ENCODE results near the gene SCRT2. TPM values are rescaled to one million over a fixed set of nuclear protein-coding genes. Genes with fewer than 3 reads are reported as not detected.

The SCRT2 gene
- total and polyA plus RNA-seq, 9 of the 15 experiments (the other 6 are each of a cell fraction or from before 2014, with no cell fraction given) = 0.04 to 0.75 (median 0.13) TPM; not detected in 2

- 36% methylated on average over 4 of the region's 6 CpGs for WGBS (ENCODE audit: insufficient coverage, low coverage, missing lambda C conversion rate)
- Histone ChIP-seq H3K79me2 (ENCODE audit: control insufficient read depth, insufficient read depth, low read length) (no peaks in the 10 kb centered on the region), H3K36me3 (ENCODE audit: control insufficient read depth, insufficient read depth, low read length) (no peaks in the 10 kb centered on the region), H4K20me1 (replicated peaks; ENCODE audit: control insufficient read depth, insufficient read depth, low read length) (no peaks in the 10 kb centered on the region), H3K4me1 (replicated peaks in 1 of 2; ENCODE audit: control insufficient read depth in 2 of 2, insufficient read depth in 2 of 2, low read length in 2 of 2) (peaks cover 6 to 23% of the 10 kb centered on the region in 2 experiments; a peak in 4 of 5 replicates), H3K4me3 (no peak overlapping the region), H3K4me2 (ENCODE audit: insufficient read depth, low read length) (no peak overlapping the region), H3K27me3 (ENCODE audit: control insufficient read depth in 2 of 2, insufficient read depth in 2 of 2, low read length in 2 of 2) (no peaks in the 10 kb centered on the region), H3K27ac (ENCODE audit: extremely low read depth, low read depth, low read length) (no peak overlapping the region), H3K9me3 (replicated peaks; ENCODE audit: control insufficient read depth, insufficient read depth, low read depth, low read length) (no peaks in the 10 kb centered on the region), H3K9me1 (ENCODE audit: control insufficient read depth, insufficient read depth, low read length) (no peaks in the 10 kb centered on the region), H3K9ac (ENCODE audit: insufficient read depth in 1 of 2, low read depth in 2 of 2, low read length in 2 of 2) (peak overlapping the region in 1 of 2 experiments; percentile 52; a peak in 1 of 4 replicates), H2AFZ (ENCODE audit: low read depth, low read length) (no peak overlapping the region)
- ATAC-seq (no peak), FAIRE-seq (no peak), DNase-seq (ENCODE audit: extremely low read depth in 1 of 4, low spot score in 3 of 4) (no peak)
- intact Hi-C loops (cut with micrococcal nuclease) (no loop called here), in situ Hi-C loops (cut with MboI) (no loop called here)
- no TSS peak for BruUV-seq (replicated peaks)
- ChIA-PET CTCF (ENCODE audit: low intra/inter-chr PET ratio) (no interaction called here), POLR2A (no interaction called here)
- no peak for TF ChIP-seq ZEB2 (IDR thresholded peaks at IDR 0.05)
Measured at GRCh38 chr20:698276-698675, 22.7 kb upstream of the SCRT2 start.

GRCh38 chr20:697826-698225 is 22.2 kb upstream of the SCRT2 start:
- no peaks in the 10 kb centered on the region for H3K79me2 ChIP-seq (ENCODE audit: control insufficient read depth, insufficient read depth, low read length)
- peak overlapping the region in 1 of 2 experiments; percentile 52; a peak in 2 of 4 replicates for H3K9ac ChIP-seq (ENCODE audit: insufficient read depth in 1 of 2, low read depth in 2 of 2, low read length in 2 of 2)
- in situ Hi-C loops (cut with MboI) = no loop called here
- POLR2A ChIA-PET = interaction anchor here (1.1 kb wide), 1 partner anchor 8 kb away, joined by 4 read pairs; no protein-coding TSS in a partner anchor
- H3K27me3 ChIP-seq (ENCODE audit: control insufficient read depth in 2 of 2, insufficient read depth in 2 of 2, low read length in 2 of 2) = no peaks in the 10 kb centered on the region
- H3K36me3 ChIP-seq (ENCODE audit: control insufficient read depth, insufficient read depth, low read length) = no peaks in the 10 kb centered on the region
- intact Hi-C loops (cut with micrococcal nuclease) = no loop called here
- DNase-seq (ENCODE audit: extremely low read depth in 1 of 4, low spot score in 3 of 4) = no peak
- H3K4me3 ChIP-seq = no peak overlapping the region
- CTCF ChIA-PET (ENCODE audit: low intra/inter-chr PET ratio) = no interaction called here
- no peak overlapping the region for H3K4me2 ChIP-seq (ENCODE audit: insufficient read depth, low read length)
- no peak overlapping the region for H2AFZ ChIP-seq (ENCODE audit: low read depth, low read length)
- no peak overlapping the region for H3K27ac ChIP-seq (ENCODE audit: extremely low read depth, low read depth, low read length)
- no TSS peak for BruUV-seq (replicated peaks)
- peaks cover 1 to 19% of the 10 kb centered on the region in 2 experiments; a peak in 4 of 5 replicates for H3K4me1 ChIP-seq (replicated peaks in 1 of 2; ENCODE audit: control insufficient read depth in 2 of 2, insufficient read depth in 2 of 2, low read length in 2 of 2)
- 86% methylated on average over 2 of the region's 9 CpGs for WGBS (ENCODE audit: insufficient coverage, low coverage, missing lambda C conversion rate)
- no peaks in the 10 kb centered on the region for H3K9me3 ChIP-seq (replicated peaks; ENCODE audit: control insufficient read depth, insufficient read depth, low read depth, low read length)
- H3K9me1 ChIP-seq (ENCODE audit: control insufficient read depth, insufficient read depth, low read length) = no peaks in the 10 kb centered on the region
- no peak for ATAC-seq
- H4K20me1 ChIP-seq (replicated peaks; ENCODE audit: control insufficient read depth, insufficient read depth, low read length) = no peaks in the 10 kb centered on the region
- FAIRE-seq = no peak
- TF ChIP-seq ZNF655 (CRISPR knock-in tag; IDR thresholded peaks at IDR 0.05) = no peak
- no peak for TF ChIP-seq POLR3A (IDR thresholded peaks at IDR 0.05; ENCODE audit: borderline replicate concordance, extremely low read depth, insufficient read depth, insufficient read length)
- no peak for TF ChIP-seq CUX1 (CRISPR knock-in tag; IDR thresholded peaks at IDR 0.05)
- TF ChIP-seq ZNF740 (CRISPR knock-in tag; IDR thresholded peaks at IDR 0.05) = no peak
- TF ChIP-seq ZNF740 (tag; IDR thresholded peaks at IDR 0.05) = no peak
- TF ChIP-seq GATAD2B (IDR thresholded peaks at IDR 0.05; ENCODE audit: borderline replicate concordance) = no peak
- no peak for TF ChIP-seq ZNF197 (CRISPR knock-in tag; IDR thresholded peaks at IDR 0.05; ENCODE audit: low read depth)

Measured in K562 (cell line).